T-helper 2 cell (primary cell): ENCODE measurements around the gene ENPP7.

Experiments
- DNase-seq, 5 experiments: peaks; one replicate each; pipeline versions ENCODE4 v3.0.0 to v3.0.0-alpha.2; 2012 to 2022

Gene ENPP7

GRCh38 chr17:79778504-79779083 is 47.9 kb downstream of the ENPP7 start:
- DNase-seq = no peak

- no peak for DNase-seq
Observed at GRCh38 chr17:79779084-79779529, 48.4 kb downstream of the ENPP7 start.

- no peak for DNase-seq
Observed at GRCh38 chr17:79779661-79780365, 49.1 kb downstream of the ENPP7 start.

GRCh38 chr17:79781012-79781650 is 50.4 kb downstream of the ENPP7 start:
- no peak for DNase-seq

- DNase-seq = no peak
Observed at GRCh38 chr17:79781736-79782575, 51.2 kb downstream of the ENPP7 start.

GRCh38 chr17:79783891-79784290 is 53.1 kb downstream of the ENPP7 start:
- DNase-seq = no peak

- DNase-seq = no peak
Observed at GRCh38 chr17:79784353-79785016, 53.7 kb downstream of the ENPP7 start.

GRCh38 chr17:79785017-79785899 is 54.5 kb downstream of the ENPP7 start:
- DNase-seq = no peak

GRCh38 chr17:79785900-79786810 is 55.4 kb downstream of the ENPP7 start:
- no peak for DNase-seq

- no peak for DNase-seq
Observed at GRCh38 chr17:79786930-79787643, 56.3 kb downstream of the ENPP7 start.

GRCh38 chr17:79788455-79788854 is 57.7 kb downstream of the ENPP7 start:
- DNase-seq = no peak

- DNase-seq = no peak
Observed at GRCh38 chr17:79788989-79789942, 58.5 kb downstream of the ENPP7 start.

- DNase-seq = no peak
Observed at GRCh38 chr17:79789943-79790804, 59.4 kb downstream of the ENPP7 start.

GRCh38 chr17:79790805-79791734 is 60.3 kb downstream of the ENPP7 start:
- no peak for DNase-seq

GRCh38 chr17:79791735-79792161 is 61.0 kb downstream of the ENPP7 start:
- no peak for DNase-seq
